HG03571 (cell line): Measurements from ENCODE around the gene UGT2B28.
"Not testable (repeated sequence)": the region's sequence is repeated elsewhere in the genome, so short reads cannot be mapped to it uniquely, and the experiment has no call there.

ENCODE experiments used
- ATAC-seq: cut with Tn5 transposase; IDR thresholded peaks from one replicate; pipeline ENCODE4 v1.9.1; 2021; ENCODE audit not compliant: unreplicated experiment

UGT2B28 gene

DNA sequence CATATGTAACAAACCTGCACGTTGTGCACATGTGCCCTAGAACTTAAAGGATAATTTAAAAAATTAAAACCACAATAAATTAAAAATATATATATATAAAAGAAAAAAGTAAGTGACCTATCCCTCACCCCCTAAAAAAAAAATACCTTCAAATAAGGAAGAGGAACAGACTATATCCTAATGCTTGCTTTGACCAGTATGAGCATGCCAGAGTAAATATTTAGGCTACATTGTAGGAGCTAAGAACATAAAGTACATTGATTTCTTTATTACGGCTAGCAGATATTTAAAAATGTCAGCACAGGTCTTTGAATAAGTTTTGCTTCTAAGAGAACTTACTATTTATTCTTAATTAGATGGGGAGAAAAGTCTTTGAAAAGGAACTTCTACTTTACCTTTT, 62.8 kb downstream of the UGT2B28 start:
- ATAC-seq = not testable (repeated sequence)

- not testable (repeated sequence) for ATAC-seq
These were observed 63.5 kb downstream of the UGT2B28 start for GRCh38 chr4:69343558-69344420.
